ENCODE results near the gene FOXP3.

- TF ChIP-seq POLR2A (IDR thresholded peaks at IDR 0.05; ENCODE audit: low read length), result no peak
- TF ChIP-seq GATA1 (IDR thresholded peaks at IDR 0.05; ENCODE audit: low read depth, low read length), result no peak
Measured at GRCh38 chrX:49206543-49206942, 58.0 kb downstream of the FOXP3 start.
